ENCODE data around the gene P3H4. TPM values are rescaled to one million over a fixed set of nuclear protein-coding genes. Genes with fewer than 3 reads are reported as not detected.
"Not testable (repeated sequence)": the region's sequence is repeated elsewhere in the genome, so short reads cannot be mapped to it uniquely, and the experiment has no call there.

The P3H4 gene
- total RNA-seq, 1 experiment from 2014 or later: 123 TPM

DNA sequence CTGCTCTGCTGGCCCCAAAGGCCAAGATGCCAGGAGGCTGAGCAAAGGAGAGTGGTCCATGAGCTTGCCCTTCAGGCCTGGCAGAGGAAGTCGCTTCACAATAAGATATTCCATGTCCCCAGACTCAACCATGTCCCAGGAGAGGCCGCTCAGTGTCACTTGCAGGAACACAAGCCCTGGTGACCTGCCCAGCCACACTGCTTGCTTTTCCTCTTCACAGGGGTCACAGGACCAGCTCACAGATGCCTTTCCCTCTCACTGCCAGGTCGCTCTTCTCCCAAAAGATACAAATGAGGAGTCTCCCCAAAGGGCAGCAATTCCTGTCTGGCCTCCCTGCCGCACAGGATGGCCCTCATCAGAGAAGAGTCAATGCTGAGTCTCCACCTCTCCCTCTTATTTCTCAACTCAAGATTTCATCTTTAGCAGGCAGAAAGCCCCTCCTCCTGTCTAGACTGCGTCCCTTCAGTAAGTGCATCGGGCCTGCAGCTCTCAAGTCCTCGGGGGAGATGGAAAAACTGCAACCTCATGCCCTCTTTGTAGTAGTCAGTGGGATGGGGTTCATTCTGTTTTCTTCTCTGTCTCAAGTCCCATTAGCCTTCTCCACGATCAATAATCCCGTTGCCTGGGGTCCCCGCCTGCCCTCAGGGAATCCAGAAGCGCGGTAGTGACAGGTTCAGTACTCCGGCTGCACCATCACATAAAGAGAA is 30.2 kb downstream of the P3H4 start:
- no peaks in the 10 kb centered on the region for H3K27me3 ChIP-seq
- H3K36me3 ChIP-seq: no peaks in the 10 kb centered on the region
- DNase-seq: no peak
- no peak overlapping the region for H3K4me3 ChIP-seq
- no peaks in the 10 kb centered on the region for H3K9me3 ChIP-seq

DNA sequence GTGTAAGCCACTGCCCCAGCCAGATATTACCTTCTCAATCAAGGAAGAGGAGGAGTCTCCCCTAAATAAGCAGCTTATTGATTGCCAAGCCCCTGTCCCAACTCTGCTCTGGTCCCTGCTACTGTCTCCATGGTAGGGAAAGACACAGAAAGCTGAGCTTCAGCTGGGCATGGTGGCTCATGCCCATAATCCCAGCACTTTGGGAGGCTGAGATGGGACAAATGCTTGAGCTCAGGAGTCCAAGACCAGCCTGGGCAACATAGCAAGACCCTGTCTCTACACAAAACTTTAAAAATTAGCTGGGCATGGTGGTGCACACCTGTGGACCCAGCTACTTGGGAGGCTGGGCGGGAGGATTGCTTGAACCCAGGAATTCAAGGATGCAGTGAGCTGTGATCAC is 31.8 kb downstream of the P3H4 start:
- Histone ChIP-seq H3K9me3 (no peaks in the 10 kb centered on the region), H3K27me3 (no peaks in the 10 kb centered on the region), H3K4me3 (no peak overlapping the region), H3K36me3 (no peaks in the 10 kb centered on the region)
- DNase-seq: no peak

GRCh38 chr17:41777574-41778188 is 34.1 kb downstream of the P3H4 start:
- Histone ChIP-seq H3K4me3 (no peak overlapping the region), H3K36me3 (no peaks in the 10 kb centered on the region), H3K27me3 (no peaks in the 10 kb centered on the region), H3K9me3 (no peaks in the 10 kb centered on the region)
- peak; percentile 98 for DNase-seq

GRCh38 chr17:41777157-41777573 is 34.6 kb downstream of the P3H4 start:
- H3K36me3 ChIP-seq: no peaks in the 10 kb centered on the region

GRCh38 chr17:41776262-41776900 is 35.4 kb downstream of the P3H4 start:
- not testable (repeated sequence) for H3K9me3 ChIP-seq, H3K36me3 ChIP-seq, H3K27me3 ChIP-seq, H3K4me3 ChIP-seq, DNase-seq

More at GRCh38 chr17:41777157-41777573, 34.6 kb downstream of the P3H4 start:
- Histone ChIP-seq H3K4me3 (no peak overlapping the region), H3K9me3 (no peaks in the 10 kb centered on the region), H3K27me3 (no peaks in the 10 kb centered on the region)
- DNase-seq: peak; percentile 79

- no peak overlapping the region for H3K4me3 ChIP-seq
- H3K9me3 ChIP-seq: no peaks in the 10 kb centered on the region
- no peaks in the 10 kb centered on the region for H3K27me3 ChIP-seq
- no peaks in the 10 kb centered on the region for H3K36me3 ChIP-seq
- no peak for DNase-seq
These were observed 36.1 kb downstream of the P3H4 start for GRCh38 chr17:41775394-41776226.

DNA sequence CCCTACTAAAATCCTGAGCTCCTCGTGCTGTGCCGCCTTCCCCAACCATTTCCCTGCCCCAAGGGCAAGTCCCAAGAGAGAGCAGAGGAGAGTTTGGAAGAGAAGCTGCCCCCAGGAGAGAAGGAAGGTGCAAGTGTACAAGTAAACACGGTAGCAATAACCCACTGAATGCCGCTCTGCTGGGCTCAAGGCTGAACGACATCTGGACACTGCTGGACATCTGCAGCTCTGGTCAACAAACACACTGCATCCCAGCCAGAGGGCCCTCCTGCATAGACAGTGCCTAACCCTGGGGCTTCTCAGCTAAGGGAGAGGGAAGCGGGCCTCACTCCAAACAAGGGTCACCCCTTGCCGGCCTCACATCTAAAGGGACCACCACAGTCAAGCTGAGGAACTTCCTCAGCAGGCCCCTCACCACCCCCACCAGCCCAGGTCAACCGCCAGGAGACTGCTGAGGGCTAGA is 38.0 kb downstream of the P3H4 start:
- Histone ChIP-seq H3K4me3 (no peak overlapping the region), H3K9me3 (no peaks in the 10 kb centered on the region), H3K27me3 (no peaks in the 10 kb centered on the region), H3K36me3 (no peaks in the 10 kb centered on the region)
- DNase-seq: no peak

DNA sequence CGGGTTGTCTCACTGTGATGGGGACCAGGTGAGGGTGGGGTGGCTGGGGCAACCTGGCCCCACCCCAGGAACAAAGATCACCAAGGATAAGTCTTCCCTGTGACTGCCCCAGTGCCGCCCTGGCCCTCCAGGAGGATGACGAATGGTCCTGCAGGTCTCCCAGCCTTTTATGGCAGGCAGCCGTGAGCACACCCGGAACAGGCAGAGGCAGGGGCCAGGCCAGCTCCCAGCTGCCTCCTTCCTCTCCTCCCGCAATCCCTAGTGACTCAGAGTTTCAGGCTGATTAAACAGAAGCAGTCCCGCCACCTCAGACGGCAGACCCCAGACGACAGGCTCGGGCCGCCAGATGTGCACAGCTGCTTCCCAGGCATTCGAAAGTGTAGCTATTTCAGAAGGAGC is 38.6 kb downstream of the P3H4 start:
- no peak overlapping the region for H3K4me3 ChIP-seq

DNA sequence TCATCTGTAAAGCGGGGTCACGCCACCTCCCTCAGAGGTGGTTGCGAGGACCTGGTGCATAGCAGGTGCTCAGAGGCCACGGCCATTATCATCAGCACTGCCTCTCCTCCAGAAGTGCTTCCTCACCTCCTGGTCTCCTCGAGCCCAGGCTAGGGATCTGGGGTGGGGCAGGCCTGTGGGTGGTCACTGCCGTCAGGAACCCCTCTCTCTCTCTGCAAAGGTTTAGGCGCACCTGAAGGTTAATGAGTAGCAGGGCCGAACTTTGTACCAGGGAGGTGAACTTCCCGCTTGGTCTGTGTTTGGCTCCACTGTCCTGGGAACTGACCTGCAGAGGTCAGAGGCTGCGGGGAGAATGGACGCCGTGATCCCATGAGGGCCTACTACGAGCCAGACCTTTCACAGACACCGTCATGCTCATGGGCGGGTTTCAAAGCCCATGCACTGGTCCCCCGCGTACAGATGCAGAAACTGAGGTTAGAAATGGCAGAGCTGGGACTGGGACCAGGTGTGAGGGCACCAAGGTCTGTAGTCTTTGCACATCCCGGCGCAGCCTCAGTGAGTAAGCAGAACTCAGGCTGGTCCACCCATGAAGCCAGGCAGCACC is 39.1 kb downstream of the P3H4 start:
- Histone ChIP-seq H3K36me3 (no peaks in the 10 kb centered on the region), H3K4me3 (no peak overlapping the region), H3K27me3 (no peaks in the 10 kb centered on the region), H3K9me3 (no peaks in the 10 kb centered on the region)
- no peak for DNase-seq

More for the DNA sequence above, 38.6 kb downstream of the P3H4 start:
- peak; percentile 97 for DNase-seq
- H3K27me3 ChIP-seq: no peaks in the 10 kb centered on the region
- H3K36me3 ChIP-seq: no peaks in the 10 kb centered on the region
- H3K9me3 ChIP-seq: no peaks in the 10 kb centered on the region

DNA sequence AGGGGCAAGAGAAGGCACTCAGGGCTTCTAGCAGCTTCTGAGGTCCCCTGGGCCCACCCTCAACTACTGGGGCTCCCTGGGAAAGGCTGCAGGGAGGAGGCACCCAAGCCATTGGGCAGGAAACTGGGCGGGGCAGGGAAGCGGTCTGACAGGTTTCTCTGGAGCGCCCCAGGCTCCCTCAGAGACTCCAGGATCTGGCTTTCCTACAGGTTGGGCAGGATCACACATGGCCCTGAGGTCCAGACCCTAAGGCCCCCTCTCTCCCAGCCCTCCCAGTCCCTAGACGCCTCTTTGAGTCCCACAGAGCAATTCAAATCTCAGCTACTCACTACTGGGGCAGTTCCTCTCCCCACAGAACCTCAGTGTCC is 39.5 kb downstream of the P3H4 start:
- Histone ChIP-seq H3K9me3 (no peaks in the 10 kb centered on the region), H3K27me3 (no peaks in the 10 kb centered on the region), H3K4me3 (no peak overlapping the region), H3K36me3 (no peaks in the 10 kb centered on the region)
- DNase-seq: no peak

DNA sequence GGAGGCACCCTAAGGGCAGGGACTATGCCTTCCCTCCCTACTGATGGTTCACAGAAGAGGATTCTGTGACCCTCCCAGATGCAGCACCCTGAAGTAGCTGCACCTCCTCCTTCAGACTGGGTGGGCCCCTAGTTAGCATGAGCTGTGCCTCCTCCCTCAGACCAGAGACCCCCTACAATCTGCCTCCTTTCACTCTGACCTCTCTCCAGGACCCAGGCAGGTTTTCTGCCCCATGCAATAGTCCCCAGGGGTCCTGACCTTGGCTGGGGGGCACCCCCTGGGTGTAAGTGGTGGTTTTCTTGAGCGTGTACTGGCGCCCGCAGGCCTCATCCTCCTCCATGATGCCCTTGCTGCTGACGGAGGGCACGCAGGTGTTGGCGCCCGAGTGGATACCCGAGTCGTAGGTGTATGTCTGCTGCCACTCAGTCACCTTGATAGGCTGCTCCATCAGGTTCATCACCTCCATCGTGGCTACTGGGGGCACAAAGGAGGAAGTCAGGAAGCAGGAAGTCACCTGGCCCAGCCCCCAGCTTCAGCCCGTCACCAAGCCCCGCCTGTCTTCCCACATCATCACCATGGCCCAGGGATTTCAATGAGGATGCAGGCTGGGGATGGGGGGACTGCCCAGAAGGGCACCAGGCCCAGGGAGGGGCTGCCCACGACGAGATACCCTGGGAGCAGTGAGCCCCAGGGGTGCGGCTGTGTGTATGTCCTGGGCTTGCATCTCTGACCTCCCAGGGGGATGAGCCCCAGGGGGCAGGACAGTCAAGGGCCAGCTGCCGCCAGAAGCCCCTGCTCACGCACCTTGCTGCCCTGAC is 40.2 kb downstream of the P3H4 start:
- H3K36me3 ChIP-seq: no peaks in the 10 kb centered on the region
- no peak for DNase-seq
- H3K4me3 ChIP-seq: no peak overlapping the region
- no peaks in the 10 kb centered on the region for H3K9me3 ChIP-seq
- no peaks in the 10 kb centered on the region for H3K27me3 ChIP-seq

DNA sequence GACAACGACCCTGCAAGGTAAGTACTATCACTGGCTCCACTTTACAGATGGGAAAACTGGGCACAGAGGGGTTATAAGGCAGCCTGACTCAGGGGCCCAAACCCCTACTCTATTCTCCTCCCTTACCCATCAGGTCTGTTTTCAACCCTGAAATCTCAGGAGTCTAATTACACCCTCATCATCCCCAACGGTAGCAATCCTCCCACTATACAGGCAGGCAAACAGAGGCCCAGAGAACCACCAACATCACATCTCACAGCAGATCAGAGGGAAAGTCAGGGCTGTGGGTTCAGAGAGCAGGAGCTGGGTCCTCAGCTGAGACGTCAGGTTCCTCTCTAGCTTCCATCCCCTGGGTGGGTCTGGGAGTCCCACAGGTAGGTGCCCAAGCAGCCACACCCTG is 41.8 kb downstream of the P3H4 start:
- Histone ChIP-seq H3K4me3 (no peak overlapping the region), H3K27me3 (no peaks in the 10 kb centered on the region), H3K9me3 (no peaks in the 10 kb centered on the region), H3K36me3 (no peaks in the 10 kb centered on the region)
- no peak for DNase-seq

GRCh38 chr17:41769346-41769862 is 42.3 kb downstream of the P3H4 start:
- DNase-seq: no peak
- H3K27me3 ChIP-seq: no peaks in the 10 kb centered on the region
- H3K36me3 ChIP-seq: no peaks in the 10 kb centered on the region
- H3K9me3 ChIP-seq: no peaks in the 10 kb centered on the region
- no peak overlapping the region for H3K4me3 ChIP-seq

DNA sequence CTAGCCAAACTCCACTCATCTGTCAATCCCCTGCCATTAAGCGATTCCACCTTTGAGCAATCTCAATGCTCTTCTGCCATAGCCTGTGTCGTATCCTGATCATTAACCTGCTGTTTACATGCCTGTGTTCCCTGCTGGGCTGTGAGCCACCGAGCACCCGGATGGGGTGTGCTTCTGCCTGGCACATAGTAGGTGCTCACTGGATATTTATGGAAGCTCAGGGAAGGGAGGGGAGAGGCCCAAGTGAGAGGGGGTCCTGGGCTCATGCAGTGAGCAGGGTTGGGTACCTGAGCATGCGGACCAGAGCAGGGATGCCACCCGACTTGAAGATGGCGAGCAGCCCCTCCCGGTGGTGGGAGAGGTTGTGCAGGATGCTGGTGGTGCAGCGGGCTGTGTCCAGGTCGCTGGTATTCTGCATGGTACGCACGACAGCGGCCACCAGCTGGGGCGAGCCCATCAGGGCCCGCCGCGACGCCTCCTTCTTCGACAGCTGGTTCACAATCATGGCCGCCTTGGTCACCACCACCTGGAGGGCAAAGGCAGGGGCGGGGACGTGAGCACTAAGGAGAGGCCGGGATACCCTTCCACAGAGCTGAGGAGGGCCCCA is 43.0 kb downstream of the P3H4 start:
- Histone ChIP-seq H3K36me3 (no peaks in the 10 kb centered on the region), H3K4me3 (no peak overlapping the region), H3K9me3 (no peaks in the 10 kb centered on the region), H3K27me3 (no peaks in the 10 kb centered on the region)
- DNase-seq: no peak

GRCh38 chr17:41767324-41768042 is 44.3 kb downstream of the P3H4 start:
- H3K27me3 ChIP-seq: no peaks in the 10 kb centered on the region
- no peak for DNase-seq
- no peak overlapping the region for H3K4me3 ChIP-seq
- no peaks in the 10 kb centered on the region for H3K9me3 ChIP-seq
- H3K36me3 ChIP-seq: no peaks in the 10 kb centered on the region
